IMR-90 (cell line): ENCODE data around the gene DIP2C.

ENCODE experiments used
- CTCF ChIP-seq: conservative IDR thresholded peaks from 2 replicates; pipeline ENCODE4 v1.5.1; 2012; ENCODE audit warnings: mild to moderate bottlenecking, low read depth, low read length, improper control_type of control experiment
- MAZ ChIP-seq: IDR thresholded peaks from 2 replicates; pipeline ENCODE4 v1.6.1; 2012; ENCODE audit warnings: low read depth, mild to moderate bottlenecking, low read length, improper control_type of control experiment, moderate library complexity, borderline replicate concordance
- POLR2A ChIP-seq: IDR thresholded peaks from 2 replicates; pipeline ENCODE4 v1.6.1; 2012; ENCODE audit warnings: mild to moderate bottlenecking, low read depth, low read length
- SMC3 ChIP-seq: fragments of 150-350 bp; IDR thresholded peaks from 2 replicates; pipeline ENCODE4 v1.6.1; 2016; ENCODE audit warnings: low read depth, mild to moderate bottlenecking, antibody characterized with exemption, low read length, moderate library complexity

DNA sequence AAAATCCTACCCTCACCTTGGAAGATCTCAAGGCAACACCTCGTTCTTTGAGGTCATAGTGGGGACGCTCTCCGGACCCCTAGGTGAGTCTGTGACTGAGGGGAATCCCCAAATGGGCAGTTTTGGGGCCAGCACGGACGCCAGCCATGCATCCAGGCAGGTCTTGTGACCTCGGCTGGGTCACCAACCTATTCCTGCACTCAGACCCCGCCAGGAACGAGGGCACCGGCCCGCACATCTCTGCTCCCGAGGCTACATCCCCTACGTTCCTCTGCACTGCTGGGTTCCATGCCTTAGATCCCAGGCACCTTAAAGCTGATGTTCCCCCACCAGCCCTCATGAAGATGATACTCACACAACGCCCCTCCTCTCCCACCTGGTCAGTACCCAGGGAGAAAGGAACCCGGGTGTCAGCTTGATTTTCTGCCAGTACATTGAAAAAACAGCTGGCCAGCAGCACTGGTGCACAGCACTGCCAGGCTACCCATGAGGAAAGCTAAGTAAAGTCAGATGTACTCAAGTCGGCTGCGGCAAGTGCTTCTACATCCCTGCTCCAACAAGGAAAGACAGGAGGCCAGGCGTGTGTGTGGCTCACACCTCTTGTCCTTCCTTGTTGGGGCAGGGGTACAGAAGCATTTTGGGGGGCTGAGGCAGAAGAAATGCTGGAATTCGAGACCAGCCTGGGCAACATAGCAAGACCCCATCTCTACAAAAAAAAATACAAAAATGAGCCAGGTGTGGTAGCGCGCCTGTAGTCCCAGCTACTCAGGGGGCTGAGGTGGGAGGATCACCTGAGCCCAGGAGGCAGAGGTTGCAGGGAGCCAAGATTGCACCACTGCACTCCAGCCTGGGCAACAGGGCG, 48.1 kb downstream of the DIP2C start:
- TF ChIP-seq POLR2A (no peak), SMC3 (no peak), CTCF (no peak), MAZ (no peak)
